Naive thymus-derived CD8-positive, alpha-beta T cell (primary cell): ENCODE measurements around the gene RGS6. TPM values are rescaled to one million over a fixed set of nuclear protein-coding genes. Genes with fewer than 3 reads are reported as not detected.

Experiments used
- ATAC-seq, 2 donors: fragments of 150-1000 bp; cut with Tn5 transposase in 1 of 2; sonication (Bioruptor Pico), chemical (Tn5 transposase) in 1 of 2; 1 replicate in 1 of 2; 2 replicates in 1 of 2; pipeline ENCODE4 v1.10.0; 2021; ENCODE audit warnings: mild to moderate bottlenecking in 2 of 2, moderate library complexity in 2 of 2
- POLR2A ChIA-PET: fragments of 350-600 bp; sonication (Branson Sonifier 250); formaldehyde crosslinking; loops from one replicate; lab custom pipeline; 2021; ENCODE audit warnings: antibody characterized with exemption; lab: Charles Lee
- DNase-seq, 10 donors: peaks; one replicate each; pipeline versions ENCODE4 v3.0.0 to v3.0.0-alpha.2; 2020 to 2022
- H3K27ac Mint-ChIP-seq, 10 donors: one replicate each; pipeline ENCODE4 v1.8.0; 2020 to 2022; ENCODE audit warnings: mild to moderate bottlenecking in 10 of 10, mixed read lengths in 10 of 10, moderate library complexity in 4 of 10, inconsistent platforms in 1 of 10
- H3K27me3 Mint-ChIP-seq, 5 donors: one replicate each; pipeline ENCODE4 v1.8.0; 2021 to 2022; ENCODE audit warnings: mixed read lengths in 5 of 5
- H3K36me3 Mint-ChIP-seq, 3 donors: one replicate each; pipeline ENCODE4 v1.8.0; 2020 to 2022; ENCODE audit warnings: mixed read lengths in 3 of 3, mild to moderate bottlenecking in 2 of 3, inconsistent platforms in 1 of 3
- H3K4me1 Mint-ChIP-seq, 4 donors: one replicate each; pipeline ENCODE4 v1.8.0; 2021 to 2022; ENCODE audit warnings: mixed read lengths in 4 of 4
- H3K4me3 Mint-ChIP-seq, 10 donors: one replicate each; pipeline ENCODE4 v1.8.0; 2020 to 2022; ENCODE audit warnings: mild to moderate bottlenecking in 10 of 10, mixed read lengths in 10 of 10, moderate library complexity in 6 of 10, inconsistent platforms in 1 of 10
- H3K9me3 Mint-ChIP-seq, 9 donors: one replicate each; pipeline ENCODE4 v1.8.0; 2020 to 2022; ENCODE audit warnings: mixed read lengths in 9 of 9, mild to moderate bottlenecking in 3 of 9, inconsistent platforms in 1 of 9, moderate library complexity in 1 of 9
- polyA plus RNA-seq, 3 donors: library from polyadenylated mRNA; unstranded; fragments of 300-500 nt; fragmentation: Illumina TruSeq; gene quantifications; one replicate each; pipeline ENCODE4 v1.2.3, GENCODE V29; 2021
- total RNA-seq, 8 experiments: library from RNA in 2 of 8; stranded (reverse) in 2 of 8; gene quantifications; one replicate each; pipeline ENCODE4 v1.2.3 and lab custom pipeline; 2021 to 2026

RGS6 gene
- total and polyA plus RNA-seq, 5 experiments from 2014 or later = not detected

DNA sequence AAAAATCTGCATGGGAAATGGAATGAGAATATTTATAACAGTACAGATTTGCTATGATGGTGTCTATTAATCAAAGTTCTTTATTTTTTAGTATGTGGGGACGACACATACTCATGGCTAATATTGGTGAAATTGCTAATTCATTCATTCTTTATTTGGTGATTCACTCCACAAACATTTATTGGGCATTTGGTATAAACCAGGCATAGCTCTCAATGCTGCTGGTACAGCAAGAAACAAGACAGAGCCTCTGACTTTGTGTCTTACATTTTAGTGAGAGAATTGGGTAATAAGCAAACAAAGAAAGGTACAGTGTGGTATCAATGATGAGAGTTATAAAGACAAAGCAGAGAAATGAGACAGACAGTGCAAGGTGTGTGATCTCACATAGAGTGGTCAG, 129.5 kb downstream of the RGS6 start:
- Mint-ChIP-seq H3K27me3 (peaks cover 0 to 15% (median 2%) of the 10 kb centered on the region in 5 donors), H3K4me1 (no peaks in the 10 kb centered on the region), H3K27ac (no peak overlapping the region), H3K9me3 (no peaks in the 10 kb centered on the region), H3K36me3 (no peaks in the 10 kb centered on the region), H3K4me3 (no peak overlapping the region)
- ATAC-seq (no peak), DNase-seq (no peak)
- POLR2A ChIA-PET = no interaction called here

DNA sequence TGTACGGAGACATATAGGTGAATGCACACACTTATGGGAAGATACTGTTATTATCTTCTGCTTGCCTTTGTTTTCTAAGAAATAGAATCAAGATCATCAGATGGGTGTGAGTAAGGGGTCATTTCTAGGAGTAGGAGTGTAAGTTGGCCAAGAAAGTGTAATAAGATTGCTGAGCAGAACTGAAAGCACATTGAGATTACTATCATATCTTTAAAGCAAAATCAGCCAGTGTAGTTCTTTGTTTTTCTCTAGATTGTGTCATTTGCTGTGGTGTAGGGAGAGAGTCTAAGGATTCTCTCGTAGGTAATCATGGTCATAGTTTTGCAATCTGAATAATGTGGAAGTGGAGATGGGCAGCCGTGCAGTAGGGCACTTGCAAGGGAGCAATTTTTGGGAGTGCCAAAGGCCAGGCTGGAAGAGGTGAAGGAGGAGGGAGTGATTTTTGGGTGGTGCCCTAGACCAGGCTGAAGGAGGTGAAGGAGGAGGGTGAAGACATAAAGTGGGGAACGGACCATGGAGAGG, 131.6 kb downstream of the RGS6 start:
- no peak overlapping the region for H3K27ac Mint-ChIP-seq
- H3K9me3 Mint-ChIP-seq = no peaks in the 10 kb centered on the region
- DNase-seq (no peak), ATAC-seq (no peak)
- peaks cover 0 to 15% (median 2%) of the 10 kb centered on the region in 5 donors for H3K27me3 Mint-ChIP-seq
- POLR2A ChIA-PET = no interaction called here
- H3K4me1 Mint-ChIP-seq = no peaks in the 10 kb centered on the region
- H3K36me3 Mint-ChIP-seq = no peaks in the 10 kb centered on the region
- H3K4me3 Mint-ChIP-seq = no peak overlapping the region

GRCh38 chr14:72064501-72064900, 132.3 kb downstream of the RGS6 start:
- DNase-seq (no peak), ATAC-seq (no peak)
- no peak overlapping the region for H3K4me3 Mint-ChIP-seq
- peaks cover 0 to 15% (median 2%) of the 10 kb centered on the region in 5 donors for H3K27me3 Mint-ChIP-seq
- no peaks in the 10 kb centered on the region for H3K4me1 Mint-ChIP-seq
- H3K9me3 Mint-ChIP-seq = no peaks in the 10 kb centered on the region
- H3K36me3 Mint-ChIP-seq = no peaks in the 10 kb centered on the region
- POLR2A ChIA-PET = no interaction called here
- H3K27ac Mint-ChIP-seq = no peak overlapping the region

DNA sequence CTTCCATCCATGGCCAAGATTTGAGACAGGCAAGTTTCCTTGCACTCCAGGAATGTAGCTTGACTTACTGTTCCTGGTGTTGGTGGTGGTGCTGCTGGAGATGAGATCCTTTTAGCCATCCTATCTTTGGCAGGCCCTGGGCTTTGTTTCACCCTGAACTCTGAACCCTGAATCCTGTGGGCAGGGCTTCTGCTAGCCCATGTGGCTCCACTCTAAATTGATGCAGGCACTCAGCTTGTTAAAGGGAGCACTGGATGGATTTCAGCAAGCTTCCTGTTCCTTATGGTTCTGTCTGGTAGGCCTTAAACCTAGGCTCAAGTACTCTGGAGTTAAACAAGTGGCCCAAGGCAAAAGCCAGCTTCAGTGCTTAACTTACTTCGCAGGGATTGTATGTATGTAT, 138.2 kb downstream of the RGS6 start:
- Mint-ChIP-seq H3K9me3 (no peaks in the 10 kb centered on the region), H3K4me1 (no peaks in the 10 kb centered on the region), H3K36me3 (no peaks in the 10 kb centered on the region), H3K27me3 (peaks cover 0 to 1% (median 0%) of the 10 kb centered on the region in 5 donors), H3K27ac (no peak overlapping the region), H3K4me3 (no peak overlapping the region)
- DNase-seq (no peak), ATAC-seq (no peak)
- POLR2A ChIA-PET = no interaction called here

GRCh38 chr14:72075649-72076334, 143.6 kb downstream of the RGS6 start:
- POLR2A ChIA-PET = no interaction called here
- ATAC-seq (no peak), DNase-seq (no peak)
- H3K27me3 Mint-ChIP-seq = peaks cover 0 to 4% (median 2%) of the 10 kb centered on the region in 5 donors
- H3K4me1 Mint-ChIP-seq = no peaks in the 10 kb centered on the region
- H3K9me3 Mint-ChIP-seq = no peaks in the 10 kb centered on the region
- no peak overlapping the region for H3K27ac Mint-ChIP-seq
- no peaks in the 10 kb centered on the region for H3K36me3 Mint-ChIP-seq
- no peak overlapping the region for H3K4me3 Mint-ChIP-seq

GRCh38 chr14:72081137-72081536, 148.9 kb downstream of the RGS6 start:
- H3K27ac Mint-ChIP-seq = no peak overlapping the region
- H3K4me1 Mint-ChIP-seq = no peaks in the 10 kb centered on the region
- no peak overlapping the region for H3K4me3 Mint-ChIP-seq
- no peaks in the 10 kb centered on the region for H3K9me3 Mint-ChIP-seq
- ATAC-seq = no peak
- peaks cover 0 to 11% (median 6%) of the 10 kb centered on the region in 5 donors for H3K27me3 Mint-ChIP-seq
- POLR2A ChIA-PET = no interaction called here
- DNase-seq = no peak
- H3K36me3 Mint-ChIP-seq = no peaks in the 10 kb centered on the region

DNA sequence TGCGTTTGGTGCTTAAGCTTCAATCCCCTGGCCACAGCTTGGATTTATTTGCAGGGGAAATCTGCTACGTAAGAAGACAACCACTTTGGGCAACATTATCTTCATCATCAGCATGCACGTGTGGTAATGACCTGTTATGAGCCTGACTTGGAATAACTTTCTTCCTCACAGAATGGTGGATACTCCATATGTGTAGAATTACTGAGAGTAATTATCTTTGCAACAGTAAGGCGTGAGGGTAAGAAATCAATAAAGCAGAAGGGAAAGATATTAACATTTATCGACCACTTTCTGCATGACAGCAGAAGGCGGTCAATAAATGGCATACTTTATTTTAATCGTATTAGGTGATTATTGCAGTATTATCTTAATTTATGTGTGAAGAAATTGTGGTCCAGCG, 152.7 kb downstream of the RGS6 start:
- no peaks in the 10 kb centered on the region for H3K4me1 Mint-ChIP-seq
- no peak for DNase-seq
- H3K9me3 Mint-ChIP-seq = no peaks in the 10 kb centered on the region
- H3K27me3 Mint-ChIP-seq = peaks cover 7 to 16% (median 12%) of the 10 kb centered on the region in 5 donors
- H3K4me3 Mint-ChIP-seq = no peak overlapping the region
- H3K36me3 Mint-ChIP-seq = no peaks in the 10 kb centered on the region
- no peak overlapping the region for H3K27ac Mint-ChIP-seq
- no peak for ATAC-seq
- POLR2A ChIA-PET = no interaction called here

- POLR2A ChIA-PET = no interaction called here
- no peaks in the 10 kb centered on the region for H3K4me1 Mint-ChIP-seq
- H3K9me3 Mint-ChIP-seq = no peaks in the 10 kb centered on the region
- ATAC-seq (no peak), DNase-seq (no peak)
- no peak overlapping the region for H3K27ac Mint-ChIP-seq
- H3K4me3 Mint-ChIP-seq = no peak overlapping the region
- peaks cover 7 to 21% (median 9%) of the 10 kb centered on the region in 5 donors for H3K27me3 Mint-ChIP-seq
- H3K36me3 Mint-ChIP-seq = no peaks in the 10 kb centered on the region
These were observed 157.4 kb downstream of the RGS6 start for GRCh38 chr14:72089625-72090024.

GRCh38 chr14:72094844-72095582, 162.8 kb downstream of the RGS6 start:
- no peak for DNase-seq
- no peaks in the 10 kb centered on the region for H3K9me3 Mint-ChIP-seq
- POLR2A ChIA-PET = no interaction called here
- H3K4me1 Mint-ChIP-seq = peaks cover 0 to 2% (median 0%) of the 10 kb centered on the region in 4 donors
- H3K36me3 Mint-ChIP-seq = no peaks in the 10 kb centered on the region
- H3K27me3 Mint-ChIP-seq = peaks cover 8 to 18% (median 14%) of the 10 kb centered on the region in 5 donors
- ATAC-seq = no peak
- no peak overlapping the region for H3K4me3 Mint-ChIP-seq
- H3K27ac Mint-ChIP-seq = no peak overlapping the region

- no peak overlapping the region for H3K4me3 Mint-ChIP-seq
- H3K4me1 Mint-ChIP-seq = peaks cover 0 to 2% (median 0%) of the 10 kb centered on the region in 4 donors
- peaks cover 8 to 16% (median 14%) of the 10 kb centered on the region in 5 donors for H3K27me3 Mint-ChIP-seq
- POLR2A ChIA-PET = no interaction called here
- DNase-seq (no peak), ATAC-seq (no peak)
- H3K9me3 Mint-ChIP-seq = no peaks in the 10 kb centered on the region
- no peak overlapping the region for H3K27ac Mint-ChIP-seq
- no peaks in the 10 kb centered on the region for H3K36me3 Mint-ChIP-seq
These were observed 165.0 kb downstream of the RGS6 start for GRCh38 chr14:72097173-72097783.

GRCh38 chr14:72098210-72098609, 166.0 kb downstream of the RGS6 start:
- no peak for DNase-seq
- peaks cover 8 to 16% (median 14%) of the 10 kb centered on the region in 5 donors for H3K27me3 Mint-ChIP-seq
- POLR2A ChIA-PET = no interaction called here

DNA sequence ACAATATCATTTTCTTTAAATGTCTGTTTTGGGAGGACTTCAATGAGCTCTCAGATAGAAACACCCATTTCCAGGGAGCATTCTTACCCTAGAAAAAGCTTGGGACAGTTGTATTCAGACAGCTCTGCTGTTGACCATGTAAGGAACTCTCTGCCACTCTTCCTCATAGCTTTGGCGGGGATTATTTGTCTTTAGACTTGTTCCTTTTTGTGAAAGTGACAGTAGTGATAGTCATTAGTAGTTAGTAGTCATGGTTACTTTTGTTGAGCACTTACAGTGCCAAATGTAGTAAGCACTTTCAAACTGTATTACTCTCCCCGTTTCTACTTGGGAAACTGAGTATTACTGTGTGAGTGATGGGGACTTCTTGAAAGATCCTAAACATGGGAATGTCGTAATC, 167.3 kb downstream of the RGS6 start:
- ATAC-seq = no peak
- H3K9me3 Mint-ChIP-seq = no peaks in the 10 kb centered on the region
- no peak overlapping the region for H3K27ac Mint-ChIP-seq
- no peak overlapping the region for H3K4me3 Mint-ChIP-seq
- no peak for DNase-seq
- peaks cover 7 to 19% (median 13%) of the 10 kb centered on the region in 5 donors for H3K27me3 Mint-ChIP-seq
- POLR2A ChIA-PET = no interaction called here
- H3K36me3 Mint-ChIP-seq = no peaks in the 10 kb centered on the region
- peaks cover 0 to 2% (median 0%) of the 10 kb centered on the region in 4 donors for H3K4me1 Mint-ChIP-seq

More at GRCh38 chr14:72098210-72098609, 166.0 kb downstream of the RGS6 start:
- H3K4me1 Mint-ChIP-seq = peaks cover 0 to 2% (median 0%) of the 10 kb centered on the region in 4 donors
- no peaks in the 10 kb centered on the region for H3K9me3 Mint-ChIP-seq
- no peaks in the 10 kb centered on the region for H3K36me3 Mint-ChIP-seq
- no peak overlapping the region for H3K27ac Mint-ChIP-seq
- no peak overlapping the region for H3K4me3 Mint-ChIP-seq
- ATAC-seq = no peak
